A549 (cell line): ENCODE results near the gene ARID5A. TPM values are rescaled to one million over a fixed set of nuclear protein-coding genes. Genes with fewer than 3 reads are reported as not detected.
"Not testable (repeated sequence)": the region's sequence is repeated elsewhere in the genome, so short reads cannot be mapped to it uniquely, and the experiment has no call there.

ENCODE experiments used
- ATAC-seq, 2 experiments: fragments of 200-7000 bp in 1 of 2; fragments of >200 bp in 1 of 2; cut with Nextera tagmentation in 1 of 2; cut with Tn5 transposase in 1 of 2; 3 replicates each; pipeline versions ENCODE4 v1.8.0 to v1.9.1; 2018 to 2020; ENCODE audit warnings: mild to moderate bottlenecking in 1 of 2, moderate library complexity in 1 of 2
- CTCF ChIA-PET: fragments of 300-600 bp; sonication (Branson Sonifier 250); formaldehyde crosslinking; extraction: SDS; loops from one replicate; lab custom pipeline; 2021; ENCODE audit warnings: antibody characterized with exemption, inconsistent platforms; lab: Yijun Ruan, JAX
- POLR2A ChIA-PET: fragments of 350-600 bp; formaldehyde crosslinking; extraction: SDS; loops from one replicate; lab custom pipeline; 2021; ENCODE audit warnings: antibody characterized with exemption, inconsistent platforms; lab: Yijun Ruan, JAX
- DNase-seq, 2 experiments: peaks; one replicate each; pipeline versions ENCODE4 v3.0.0 to v3.0.0-alpha.2; 2011 to 2016; ENCODE audit warnings: low read depth in 1 of 2, low spot score in 1 of 2
- FAIRE-seq: peaks from 2 replicates; lab custom pipeline; 2011; peaks lifted over from hg19 to GRCh38; lab: Jason Lieb, UNC
- H3K27ac ChIP-seq, 2 experiments: fragments of >200 bp; sonication (Bioruptor Twin); formaldehyde crosslinking; 3 replicates each; pipeline ENCODE4 v1.5.1; 2016 to 2017
- H3K4me1 ChIP-seq: fragments of >200 bp; sonication (Bioruptor Twin); formaldehyde crosslinking; 3 replicates; pipeline ENCODE4 v1.6.1; 2016
- H3K4me2 ChIP-seq: fragments of >200 bp; sonication (Bioruptor Twin); formaldehyde crosslinking; 3 replicates; pipeline ENCODE4 v1.6.1; 2016
- H3K4me3 ChIP-seq: fragments of >200 bp; sonication (Bioruptor Twin); formaldehyde crosslinking; 3 replicates; pipeline ENCODE4 v1.5.1; 2016
- H3K9me3 ChIP-seq: fragments of >200 bp; sonication (Bioruptor Twin); formaldehyde crosslinking; 3 replicates; pipeline ENCODE4 v1.6.1; 2016
- CBX2 ChIP-seq: fragments of 200-600 bp; sonication (generic); IDR thresholded peaks from 2 replicates; pipeline ENCODE4 v1.6.1; 2016; ENCODE audit warnings: low read depth, mild to moderate bottlenecking, borderline replicate concordance
- CEBPB ChIP-seq, 2 experiments: fragments of >200 bp in 1 of 2; sonication (Bioruptor Twin) in 1 of 2; formaldehyde crosslinking in 1 of 2; IDR thresholded peaks; 2 replicates each; pipeline ENCODE4 v1.6.1; 2012 to 2016
- CHD2 ChIP-seq: fragments of 150-350 bp; IDR thresholded peaks from 2 replicates; pipeline ENCODE4 v1.6.1; 2014; ENCODE audit warnings: low read length; ENCODE audit not compliant: partially characterized antibody
- EP300 ChIP-seq, 2 experiments: fragments of >200 bp; sonication (Bioruptor Twin); formaldehyde crosslinking; IDR thresholded peaks; 2 replicates in 1 of 2; 3 replicates in 1 of 2; pipeline ENCODE4 v1.6.1; 2016 to 2017
- ESRRA ChIP-seq: fragments of 150-350 bp; IDR thresholded peaks from 2 replicates; pipeline ENCODE4 v1.6.1; 2014; ENCODE audit warnings: mild to moderate bottlenecking, low read length, borderline replicate concordance
- FOSB ChIP-seq: fragments of 250-450 bp; sonication (Bioruptor Pico); IDR thresholded peaks from 2 replicates; pipeline ENCODE4 v1.5.0; 2020; ENCODE audit warnings: mild to moderate bottlenecking, moderate library complexity
- FOSL2 ChIP-seq, 2 experiments: fragments of 450-650 bp in 1 of 2; fragments of >200 bp in 1 of 2; sonication (Bioruptor Twin) in 1 of 2; formaldehyde crosslinking; IDR thresholded peaks; 2 replicates each; pipeline versions ENCODE4 v1.5.0 to v1.6.1; 2016 to 2020; ENCODE audit warnings: mild to moderate bottlenecking in 1 of 2, moderate library complexity in 1 of 2
- HES2 ChIP-seq: fragments of >200 bp; sonication (Bioruptor Twin); formaldehyde crosslinking; IDR thresholded peaks from 2 replicates; pipeline ENCODE4 v1.6.1; 2016
- HEYL ChIP-seq: fragments of 250-450 bp; sonication (Bioruptor Pico); IDR thresholded peaks from 2 replicates; pipeline ENCODE4 v1.8.0; 2021; ENCODE audit warnings: mild to moderate bottlenecking, moderate library complexity
- HOXA7 ChIP-seq: fragments of 250-450 bp; sonication (Bioruptor Pico); IDR thresholded peaks from 2 replicates; pipeline ENCODE4 v1.5.0; 2020; ENCODE audit warnings: mild to moderate bottlenecking, moderate library complexity
- MAZ ChIP-seq: fragments of 150-350 bp; IDR thresholded peaks from 2 replicates; pipeline ENCODE4 v1.6.1; 2014; ENCODE audit warnings: antibody characterized with exemption, low read depth, low read length, borderline replicate concordance
- POLR2A ChIP-seq: IDR thresholded peaks from 2 replicates; pipeline ENCODE4 v1.6.1; 2012; ENCODE audit warnings: mild to moderate bottlenecking, low read length
- POLR2AphosphoS2 ChIP-seq: conservative IDR thresholded peaks from 2 replicates; pipeline ENCODE4 v1.6.1; 2012; ENCODE audit warnings: low read length, improper control_type of control experiment, inconsistent platforms
- RARB ChIP-seq: fragments of 250-450 bp; sonication (Bioruptor Pico); IDR thresholded peaks from 2 replicates; pipeline ENCODE4 v1.8.0; 2021; ENCODE audit warnings: mild to moderate bottlenecking, moderate library complexity
- RCOR1 ChIP-seq: fragments of 150-350 bp; IDR thresholded peaks from 2 replicates; pipeline ENCODE4 v1.6.1; 2014; ENCODE audit warnings: antibody characterized with exemption, low read length, low read depth
- RFX5 ChIP-seq: fragments of 450-650 bp; IDR thresholded peaks from 2 replicates; pipeline ENCODE4 v1.7.1; 2014; ENCODE audit warnings: antibody characterized with exemption, mild to moderate bottlenecking, moderate library complexity
- TP53 ChIP-seq: fragments of 250-450 bp; sonication (Bioruptor Pico); IDR thresholded peaks from 2 replicates; pipeline ENCODE4 v1.5.0; 2021; ENCODE audit warnings: mild to moderate bottlenecking, moderate library complexity
- ZC3H11A ChIP-seq: fragments of 450-650 bp; IDR thresholded peaks from 2 replicates; pipeline ENCODE4 v1.6.1; 2014; ENCODE audit warnings: antibody characterized with exemption, mild to moderate bottlenecking
- WGBS: methylation state at CpG from one replicate; pipeline ENCODE4 v1.1.6; 2017; ENCODE audit errors: missing lambda C conversion rate; 5-methylcytosine and 5-hydroxymethylcytosine counted together
- polyA plus RNA-seq, 4 experiments: library from polyadenylated mRNA; depleted of rRNA in 3 of 4; stranded (reverse); fragments of >200 nt; fragmentation: RNase III in 1 of 4; extraction: RNeasy Plus Mini Kit Qiagen cat#74134 plus additional on column Dnase treatment in 1 of 4; gene quantifications; 2 replicates in 3 of 4; 3 replicates in 1 of 4; pipeline ENCODE4 v1.2.3, GENCODE V29; 2011 to 2017
- TF ChIP-seq, protein P1 (sequence below): fragments of >200 bp; sonication (Bioruptor Twin); formaldehyde crosslinking; IDR thresholded peaks from 3 replicates; pipeline ENCODE4 v1.6.1; 2016

The ARID5A gene
- polyA plus RNA-seq, 2 of the 4 experiments (the other 2 are of a cell fraction) = 1.2 to 4.4 TPM

GRCh38 chr2:96551605-96552314 is 15.2 kb downstream of the ARID5A start:
- POLR2A ChIA-PET = no interaction called here
- TF ChIP-seq MAZ (no peak), CBX2 (no peak), FOSB (CRISPR knock-in tag) (no peak)
- Histone ChIP-seq H3K27ac (peak overlapping the region in 1 of 2 experiments; percentile 88; a peak in 3 of 6 replicates), H3K4me3 (no peak overlapping the region), H3K4me1 (peaks cover 38% of the 10 kb centered on the region), H3K9me3 (no peaks in the 10 kb centered on the region), H3K4me2 (no peak overlapping the region)
- ATAC-seq = no peak
- DNase-seq = no peak
- CTCF ChIA-PET = interaction anchor here (0.9 to 12.0 kb wide), 13 partner anchors 9 to 247 kb away, joined by 3 to 186 read pairs (median 29); partner anchors contain the start of gene CNNM4
- FAIRE-seq = no peak
- WGBS = 93% methylated on average over 24 of the region's 25 CpGs

GRCh38 chr2:96552315-96553175 is 16.0 kb downstream of the ARID5A start:
- POLR2A ChIA-PET = no interaction called here
- 93% methylated on average over 15 of the region's 18 CpGs for WGBS

GRCh38 chr2:96553176-96553956 is 16.8 kb downstream of the ARID5A start:
- CTCF ChIA-PET = interaction anchor here (0.6 to 12.0 kb wide), 27 partner anchors 10 to 398 kb away, joined by 3 to 186 read pairs (median 6); partner anchors contain the start of gene CNNM4
- POLR2A ChIA-PET = interaction anchor here (0.5 kb wide), 1 partner anchor 224 kb away, joined by 3 read pairs; no protein-coding TSS in a partner anchor
- peak overlapping the region in 1 of 2 experiments; percentile 88; a peak in 4 of 6 replicates for H3K27ac ChIP-seq
- TF ChIP-seq FOSB (CRISPR knock-in tag) (no peak), RFX5 (no peak), CEBPB (IDR thresholded peaks at IDR 0.05) (no peak), ZC3H11A (no peak), CHD2 (no peak), RCOR1 (no peak), TP53 (no peak), POLR2A (no peak), RARB (CRISPR knock-in tag) (no peak)
- TF ChIP-seq, protein P1, sequence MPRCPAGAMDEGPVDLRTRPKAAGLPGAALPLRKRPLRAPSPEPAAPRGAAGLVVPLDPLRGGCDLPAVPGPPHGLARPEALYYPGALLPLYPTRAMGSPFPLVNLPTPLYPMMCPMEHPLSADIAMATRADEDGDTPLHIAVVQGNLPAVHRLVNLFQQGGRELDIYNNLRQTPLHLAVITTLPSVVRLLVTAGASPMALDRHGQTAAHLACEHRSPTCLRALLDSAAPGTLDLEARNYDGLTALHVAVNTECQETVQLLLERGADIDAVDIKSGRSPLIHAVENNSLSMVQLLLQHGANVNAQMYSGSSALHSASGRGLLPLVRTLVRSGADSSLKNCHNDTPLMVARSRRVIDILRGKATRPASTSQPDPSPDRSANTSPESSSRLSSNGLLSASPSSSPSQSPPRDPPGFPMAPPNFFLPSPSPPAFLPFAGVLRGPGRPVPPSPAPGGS = no peak
- TF ChIP-seq, all 56 proteins: peak for 0
- DNase-seq = no peak
- WGBS = 92% methylated on average over 9 of the region's 16 CpGs
- no peak overlapping the region for H3K4me3 ChIP-seq
- peaks cover 52% of the 10 kb centered on the region for H3K4me1 ChIP-seq
- no peak for FAIRE-seq
- no peak for ATAC-seq
- H3K4me2 ChIP-seq = no peak overlapping the region
- 0 out of 3 replicates have a peak, but pooled peaks cover 2% of the 10 kb centered on the region for H3K9me3 ChIP-seq

More at GRCh38 chr2:96552315-96553175, 16.0 kb downstream of the ARID5A start:
- Histone ChIP-seq H3K4me3 (no peak overlapping the region), H3K4me2 (no peak overlapping the region), H3K27ac (peak overlapping the region in 1 of 2 experiments; percentile 88; a peak in 2 of 6 replicates), H3K9me3 (no peaks in the 10 kb centered on the region), H3K4me1 (peaks cover 43% of the 10 kb centered on the region)
- no peak for ATAC-seq
- FAIRE-seq = no peak
- DNase-seq = no peak
- CTCF ChIA-PET = interaction anchor here (0.6 to 12.0 kb wide), 10 partner anchors 9 to 246 kb away, joined by 3 to 186 read pairs (median 16); partner anchors contain the start of gene CNNM4
- TF ChIP-seq FOSL2 (IDR thresholded peaks at IDR 0.05) = no peak
- no peak for TF ChIP-seq FOSL2 (CRISPR knock-in tag; IDR thresholded peaks at IDR 0.05)
- TF ChIP-seq HOXA7 = no peak
- no peak for TF ChIP-seq POLR2AphosphoS2
- no peak for TF ChIP-seq HES2
- no peak for TF ChIP-seq ESRRA
- TF ChIP-seq HEYL = no peak
- no peak for TF ChIP-seq POLR2A
- TF ChIP-seq EP300 (IDR thresholded peaks at IDR 0.05) = no peak
- TF ChIP-seq RCOR1 = no peak
- no peak for TF ChIP-seq CBX2
- TF ChIP-seq, all 56 proteins: peak for 0

DNA sequence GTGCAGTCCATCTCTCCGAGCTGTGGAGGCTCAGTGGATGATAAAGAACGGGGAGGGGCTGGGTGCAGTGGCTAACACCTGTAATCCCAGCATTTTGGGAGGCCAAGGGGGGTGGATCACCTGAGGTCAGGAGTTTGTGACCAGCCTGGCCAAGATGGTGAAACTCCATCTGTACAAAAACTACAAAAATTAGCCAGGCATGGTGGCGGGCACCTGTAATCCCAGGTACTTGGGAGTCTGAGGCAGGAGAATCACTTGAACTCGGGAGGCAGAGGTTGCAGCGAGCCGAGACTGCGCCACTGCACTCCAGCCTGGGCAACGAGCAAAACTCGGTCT is 17.4 kb downstream of the ARID5A start:
- 78% methylated on average over 9 of the region's 9 CpGs for WGBS
- not testable (repeated sequence) for FAIRE-seq, ATAC-seq, H3K9me3 ChIP-seq, H3K4me3 ChIP-seq, DNase-seq
- peak overlapping the region; percentile 24; the same call in 1 of the 3 replicates for H3K4me2 ChIP-seq
- ChIA-PET POLR2A (interaction anchor here (0.5 to 1.0 kb wide), 3 partner anchors 84 to 262 kb away, joined by 3 read pairs; partner anchors contain the start of genes CNNM3 and KANSL3), CTCF (interaction anchor here (0.6 to 12.0 kb wide), 35 partner anchors 11 to 397 kb away, joined by 3 to 186 read pairs (median 6); partner anchors contain the start of genes ANKRD39, CNNM4 and NEURL3)
- peaks cover 56% of the 10 kb centered on the region for H3K4me1 ChIP-seq
- peak overlapping the region; percentile 46 to 88; a peak in 4 of 6 replicates for H3K27ac ChIP-seq
